Activated CD4-positive, alpha-beta T cell treated with anti-CD3 and anti-CD28 coated beads, Interleukin-2, amount 10 ng/mL, durations not matched to agents 7 days and 5 days (primary cell): ENCODE results near the gene NCS1. TPM values are rescaled to one million over a fixed set of nuclear protein-coding genes. Genes with fewer than 3 reads are reported as not detected.

Experiments used
- CTCF ChIA-PET: fragments of 350-600 bp; sonication (Branson Sonifier 250); formaldehyde crosslinking; loops from one replicate; lab custom pipeline; 2021; ENCODE audit warnings: antibody characterized with exemption; lab: Charles Lee
- POLR2A ChIA-PET: fragments of 350-600 bp; sonication (Branson Sonifier 250); formaldehyde crosslinking; loops from one replicate; lab custom pipeline; 2021; ENCODE audit warnings: antibody characterized with exemption; lab: Charles Lee
- DNase-seq: peaks from one replicate; pipeline ENCODE4 v3.0.0-alpha.2; 2020
- H3K27ac Mint-ChIP-seq: one replicate; pipeline ENCODE4 v1.8.0; 2021; ENCODE audit warnings: mild to moderate bottlenecking, moderate library complexity, mixed read lengths
- H3K27me3 Mint-ChIP-seq: one replicate; pipeline ENCODE4 v1.8.0; 2021; ENCODE audit warnings: mixed read lengths
- H3K36me3 Mint-ChIP-seq: one replicate; pipeline ENCODE4 v1.8.0; 2021; ENCODE audit warnings: low read depth, mixed read lengths
- H3K4me1 Mint-ChIP-seq: one replicate; pipeline ENCODE4 v1.8.0; 2021; ENCODE audit warnings: mixed read lengths
- H3K4me3 Mint-ChIP-seq: one replicate; pipeline ENCODE4 v1.8.0; 2021; ENCODE audit warnings: mild to moderate bottlenecking, moderate library complexity, mixed read lengths
- H3K9me3 Mint-ChIP-seq: one replicate; pipeline ENCODE4 v1.8.0; 2021; ENCODE audit warnings: mixed read lengths
- total RNA-seq, 2 experiments: library from RNA; stranded (reverse); gene quantifications; one replicate each; pipeline ENCODE4 v1.2.3, GENCODE V29; 2021

Gene NCS1
- total RNA-seq, 2 experiments from 2014 or later, result 1.0 to 1.2 TPM

GRCh38 chr9:130182381-130182909 lies 10.2 kb downstream of the NCS1 start:
- no peak for DNase-seq
- ChIA-PET POLR2A (no interaction called here), CTCF (no interaction called here)
- H3K4me3 Mint-ChIP-seq, result no peak overlapping the region
- no peaks in the 10 kb centered on the region for H3K4me1 Mint-ChIP-seq
- no peaks in the 10 kb centered on the region for H3K9me3 Mint-ChIP-seq
- H3K36me3 Mint-ChIP-seq, result no peaks in the 10 kb centered on the region
- H3K27me3 Mint-ChIP-seq, result no peaks in the 10 kb centered on the region
- no peak overlapping the region for H3K27ac Mint-ChIP-seq

- no peaks in the 10 kb centered on the region for H3K36me3 Mint-ChIP-seq
- ChIA-PET CTCF (no interaction called here), POLR2A (no interaction called here)
- no peak overlapping the region for H3K4me3 Mint-ChIP-seq
- H3K9me3 Mint-ChIP-seq, result no peaks in the 10 kb centered on the region
- no peak for DNase-seq
- no peak overlapping the region for H3K27ac Mint-ChIP-seq
- no peaks in the 10 kb centered on the region for H3K4me1 Mint-ChIP-seq
- H3K27me3 Mint-ChIP-seq, result no peaks in the 10 kb centered on the region
Measured at GRCh38 chr9:130183133-130183762, 11.0 kb downstream of the NCS1 start.

- no peak overlapping the region for H3K4me3 Mint-ChIP-seq
- no peaks in the 10 kb centered on the region for H3K4me1 Mint-ChIP-seq
- ChIA-PET POLR2A (no interaction called here), CTCF (no interaction called here)
- H3K36me3 Mint-ChIP-seq, result no peaks in the 10 kb centered on the region
- no peak overlapping the region for H3K27ac Mint-ChIP-seq
- H3K9me3 Mint-ChIP-seq, result no peaks in the 10 kb centered on the region
- DNase-seq, result no peak
- H3K27me3 Mint-ChIP-seq, result no peaks in the 10 kb centered on the region
Measured at GRCh38 chr9:130185017-130185416, 12.8 kb downstream of the NCS1 start.

- POLR2A ChIA-PET, result no interaction called here
- Mint-ChIP-seq H3K4me1 (no peaks in the 10 kb centered on the region), H3K4me3 (no peak overlapping the region), H3K27me3 (no peaks in the 10 kb centered on the region), H3K9me3 (no peaks in the 10 kb centered on the region), H3K27ac (no peak overlapping the region), H3K36me3 (no peaks in the 10 kb centered on the region)
- no peak for DNase-seq
- CTCF ChIA-PET, result no interaction called here
Measured at GRCh38 chr9:130185490-130186031, 13.4 kb downstream of the NCS1 start.

- no peak for DNase-seq
- no peaks in the 10 kb centered on the region for H3K36me3 Mint-ChIP-seq
- no peaks in the 10 kb centered on the region for H3K27me3 Mint-ChIP-seq
- POLR2A ChIA-PET, result no interaction called here
- CTCF ChIA-PET, result no interaction called here
- H3K9me3 Mint-ChIP-seq, result no peaks in the 10 kb centered on the region
- H3K27ac Mint-ChIP-seq, result no peak overlapping the region
- H3K4me3 Mint-ChIP-seq, result no peak overlapping the region
- no peaks in the 10 kb centered on the region for H3K4me1 Mint-ChIP-seq
Measured at GRCh38 chr9:130186051-130186450, 13.8 kb downstream of the NCS1 start.

- POLR2A ChIA-PET, result no interaction called here
Measured at GRCh38 chr9:130186839-130187522, 14.8 kb downstream of the NCS1 start.

GRCh38 chr9:130187523-130187846 lies 15.3 kb downstream of the NCS1 start:
- Mint-ChIP-seq H3K4me3 (no peak overlapping the region), H3K36me3 (no peaks in the 10 kb centered on the region), H3K27me3 (no peaks in the 10 kb centered on the region), H3K27ac (no peak overlapping the region), H3K9me3 (no peaks in the 10 kb centered on the region), H3K4me1 (no peaks in the 10 kb centered on the region)
- ChIA-PET CTCF (no interaction called here), POLR2A (no interaction called here)
- no peak for DNase-seq

More at GRCh38 chr9:130186839-130187522, 14.8 kb downstream of the NCS1 start:
- H3K4me1 Mint-ChIP-seq, result no peaks in the 10 kb centered on the region
- H3K4me3 Mint-ChIP-seq, result no peak overlapping the region
- no peak overlapping the region for H3K27ac Mint-ChIP-seq
- no peaks in the 10 kb centered on the region for H3K9me3 Mint-ChIP-seq
- no peaks in the 10 kb centered on the region for H3K27me3 Mint-ChIP-seq
- CTCF ChIA-PET, result interaction anchor here (0.6 kb wide), 1 partner anchor 24 kb away, joined by 5 read pairs; no protein-coding TSS in a partner anchor
- DNase-seq, result no peak
- no peaks in the 10 kb centered on the region for H3K36me3 Mint-ChIP-seq

GRCh38 chr9:130188860-130189481 lies 16.8 kb downstream of the NCS1 start:
- Mint-ChIP-seq H3K9me3 (no peaks in the 10 kb centered on the region), H3K36me3 (no peaks in the 10 kb centered on the region)

GRCh38 chr9:130189840-130190239 lies 17.6 kb downstream of the NCS1 start:
- Mint-ChIP-seq H3K9me3 (no peaks in the 10 kb centered on the region), H3K27ac (no peak overlapping the region), H3K4me3 (no peak overlapping the region), H3K36me3 (no peaks in the 10 kb centered on the region), H3K4me1 (no peaks in the 10 kb centered on the region), H3K27me3 (no peaks in the 10 kb centered on the region)
- POLR2A ChIA-PET, result no interaction called here
- CTCF ChIA-PET, result interaction anchor here (1.2 to 1.5 kb wide), 2 partner anchors 8 to 15 kb away, joined by 3 read pairs; no protein-coding TSS in a partner anchor
- DNase-seq, result no peak

More at GRCh38 chr9:130188860-130189481, 16.8 kb downstream of the NCS1 start:
- ChIA-PET CTCF (interaction anchor here (0.6 to 1.5 kb wide), 3 partner anchors 8 to 869 kb away, joined by 3 to 4 read pairs (median 4); no protein-coding TSS in a partner anchor), POLR2A (no interaction called here)
- Mint-ChIP-seq H3K4me3 (no peak overlapping the region), H3K27me3 (no peaks in the 10 kb centered on the region), H3K4me1 (no peaks in the 10 kb centered on the region), H3K27ac (no peak overlapping the region)
- no peak for DNase-seq

GRCh38 chr9:130191068-130191748 lies 19.0 kb downstream of the NCS1 start:
- Mint-ChIP-seq H3K9me3 (no peaks in the 10 kb centered on the region), H3K4me1 (no peaks in the 10 kb centered on the region), H3K27me3 (no peaks in the 10 kb centered on the region), H3K4me3 (no peak overlapping the region), H3K36me3 (no peaks in the 10 kb centered on the region), H3K27ac (no peak overlapping the region)
- ChIA-PET CTCF (interaction anchor here (0.5 kb wide), 1 partner anchor 492 kb away, joined by 3 read pairs; no protein-coding TSS in a partner anchor), POLR2A (no interaction called here)
- DNase-seq, result no peak

GRCh38 chr9:130191749-130192120 lies 19.5 kb downstream of the NCS1 start:
- ChIA-PET CTCF (no interaction called here), POLR2A (no interaction called here)
- no peaks in the 10 kb centered on the region for H3K36me3 Mint-ChIP-seq
- H3K9me3 Mint-ChIP-seq, result no peaks in the 10 kb centered on the region
- H3K4me3 Mint-ChIP-seq, result no peak overlapping the region
- no peaks in the 10 kb centered on the region for H3K4me1 Mint-ChIP-seq
- no peaks in the 10 kb centered on the region for H3K27me3 Mint-ChIP-seq
- no peak for DNase-seq
- H3K27ac Mint-ChIP-seq, result no peak overlapping the region

- no peak for DNase-seq
- H3K27ac Mint-ChIP-seq, result no peak overlapping the region
- H3K36me3 Mint-ChIP-seq, result no peaks in the 10 kb centered on the region
- H3K4me1 Mint-ChIP-seq, result no peaks in the 10 kb centered on the region
- no peaks in the 10 kb centered on the region for H3K27me3 Mint-ChIP-seq
- ChIA-PET POLR2A (no interaction called here), CTCF (no interaction called here)
- H3K9me3 Mint-ChIP-seq, result no peaks in the 10 kb centered on the region
- H3K4me3 Mint-ChIP-seq, result no peak overlapping the region
Measured at GRCh38 chr9:130192382-130192999, 20.3 kb downstream of the NCS1 start.
